SK-N-SH (cell line): Measurements from ENCODE around the gene PLXNA4. TPM values are rescaled to one million over a fixed set of nuclear protein-coding genes. Genes with fewer than 3 reads are reported as not detected.

Experiments
- CTCF ChIA-PET: fragments of 300-600, 350-600 bp; formaldehyde crosslinking; extraction: SDS; loops from one replicate; lab custom pipeline; 2021; lab: Yijun Ruan, JAX
- POLR2A ChIA-PET: fragments of 350-600 bp; sonication (Branson Sonifier 250); formaldehyde crosslinking; extraction: SDS; loops from one replicate; lab custom pipeline; 2020; ENCODE audit warnings: antibody characterized with exemption, inconsistent platforms; lab: Yijun Ruan, JAX
- DNase-seq: peaks from one replicate; pipeline ENCODE4 v3.0.0; 2012
- H2AFZ ChIP-seq: fragments of 200-600 bp; sonication (generic); 2 replicates; pipeline ENCODE4 v1.8.1; 2016; ENCODE audit warnings: antibody characterized with exemption, mild to moderate bottlenecking, low read depth
- H3F3A ChIP-seq: fragments of 200-600 bp; sonication (generic); replicated peaks from 2 replicates; pipeline ENCODE3; 2016; ENCODE audit warnings: antibody characterized with exemption, mild to moderate bottlenecking; ENCODE audit not compliant: insufficient read depth
- H3K27ac ChIP-seq, 2 experiments: fragments of 200-500 bp in 1 of 2; fragments of 200-600 bp in 1 of 2; sonication (Bioruptor generic) in 1 of 2; sonication (generic), shearing (Covaris generic) in 1 of 2; 2 replicates each; pipeline versions ENCODE4 v1.5.1 to v1.6.1; 2014 to 2016; ENCODE audit warnings: low read depth in 2 of 2, inconsistent platforms in 1 of 2, low read length in 1 of 2, mild to moderate bottlenecking in 1 of 2, mixed read lengths in 1 of 2
- H3K27me3 ChIP-seq: fragments of 200-600 bp; sonication (generic), shearing (Covaris generic); 2 replicates; pipeline ENCODE4 v1.6.1; 2016; ENCODE audit warnings: mixed run types; ENCODE audit not compliant: insufficient read depth
- H3K36me3 ChIP-seq, 2 experiments: fragments of 200-500 bp in 1 of 2; fragments of 200-600 bp in 1 of 2; sonication (Bioruptor generic) in 1 of 2; sonication (generic) in 1 of 2; replicated peaks in 1 of 2; 2 replicates each; pipeline versions ENCODE3 to v1.5.1; 2014 to 2016; ENCODE audit warnings: low read length in 1 of 2, mild to moderate bottlenecking in 1 of 2; ENCODE audit not compliant: insufficient read depth in 2 of 2, control insufficient read depth in 1 of 2
- H3K4me1 ChIP-seq, 2 experiments: fragments of 200-500 bp in 1 of 2; fragments of 200-600 bp in 1 of 2; sonication (Bioruptor generic) in 1 of 2; sonication (generic), shearing (Covaris generic) in 1 of 2; 2 replicates each; pipeline versions ENCODE4 v1.5.1 to v1.6.1; 2014 to 2016; ENCODE audit warnings: low read depth in 1 of 2, low read length in 1 of 2, mixed run types in 1 of 2; ENCODE audit not compliant: insufficient read depth in 2 of 2, control insufficient read depth in 1 of 2
- H3K4me2 ChIP-seq: fragments of 200-600 bp; sonication (generic), shearing (Covaris generic); 2 replicates; pipeline ENCODE4 v1.6.1; 2017; ENCODE audit warnings: mixed run types
- H3K4me3 ChIP-seq, 2 experiments: fragments of 200-500 bp in 1 of 2; fragments of 200-600 bp in 1 of 2; sonication (Bioruptor generic) in 1 of 2; sonication (generic), shearing (Covaris generic) in 1 of 2; 2 replicates each; pipeline versions ENCODE4 v1.5.1 to v1.8.1; 2014 to 2016; ENCODE audit warnings: low read depth in 2 of 2, inconsistent platforms in 1 of 2, low read length in 1 of 2, mild to moderate bottlenecking in 1 of 2, mixed read lengths in 1 of 2, moderate library complexity in 1 of 2
- H3K79me2 ChIP-seq: fragments of 200-600 bp; sonication (generic); 2 replicates; pipeline ENCODE4 v1.8.1; 2017; ENCODE audit warnings: mild to moderate bottlenecking; ENCODE audit not compliant: insufficient read depth
- H3K9ac ChIP-seq: fragments of 200-600 bp; sonication (generic); 2 replicates; pipeline ENCODE4 v1.6.1; 2017; ENCODE audit warnings: mixed run types
- H3K9me2 ChIP-seq: fragments of 200-600 bp; sonication (generic); 2 replicates; pipeline ENCODE4 v1.6.1; 2017; ENCODE audit warnings: mixed run types
- H3K9me3 ChIP-seq: fragments of 200-600 bp; sonication (generic); 2 replicates; pipeline ENCODE4 v1.6.1; 2017; ENCODE audit warnings: mixed run types, mild to moderate bottlenecking, moderate library complexity
- H4K20me1 ChIP-seq: fragments of 200-600 bp; sonication (generic); 2 replicates; pipeline ENCODE4 v1.6.1; 2017; ENCODE audit warnings: mild to moderate bottlenecking, mixed run types; ENCODE audit not compliant: insufficient read depth
- CHD2 ChIP-seq: fragments of 150-350 bp; IDR thresholded peaks from 2 replicates; pipeline ENCODE4 v1.6.1; 2018; ENCODE audit warnings: low read length; ENCODE audit not compliant: partially characterized antibody
- ELF1 ChIP-seq: IDR thresholded peaks from 2 replicates; pipeline ENCODE4 v1.4.0; 2012
- FOSL2 ChIP-seq: IDR thresholded peaks from 2 replicates; pipeline ENCODE4 v1.4.0; 2012; ENCODE audit warnings: low read depth, mild to moderate bottlenecking, moderate library complexity, borderline replicate concordance
- FOXM1 ChIP-seq: IDR thresholded peaks from 2 replicates; pipeline ENCODE4 v1.4.0; 2012; ENCODE audit warnings: low read depth, mild to moderate bottlenecking
- GATA2 ChIP-seq: sonication (generic); formaldehyde crosslinking; IDR thresholded peaks from 2 replicates; pipeline ENCODE4 v1.5.0; 2020; ENCODE audit warnings: mild to moderate bottlenecking, missing genetic modification reagents
- MEF2A ChIP-seq: IDR thresholded peaks from 2 replicates; pipeline ENCODE4 v1.4.0; 2012; ENCODE audit warnings: low read depth, borderline replicate concordance
- POLR2AphosphoS5 ChIP-seq: IDR thresholded peaks from 2 replicates; pipeline ENCODE4 v1.6.1; 2012; ENCODE audit warnings: low read depth, low read length
- RAD21 ChIP-seq: IDR thresholded peaks from 2 replicates; pipeline ENCODE4 v1.6.1; 2012; ENCODE audit warnings: mild to moderate bottlenecking, low read length
- RCOR1 ChIP-seq: fragments of 150-350 bp; IDR thresholded peaks from 2 replicates; pipeline ENCODE4 v1.6.1; 2017; ENCODE audit warnings: antibody characterized with exemption, low read length
- SMC3 ChIP-seq: IDR thresholded peaks from 2 replicates; pipeline ENCODE4 v1.6.1; 2012; ENCODE audit warnings: low read depth, low read length, improper control_type of control experiment
- TEAD4 ChIP-seq: IDR thresholded peaks from 2 replicates; pipeline ENCODE4 v1.4.0; 2012; ENCODE audit warnings: mild to moderate bottlenecking, borderline replicate concordance; ENCODE audit not compliant: insufficient read depth
- WGBS: methylation state at CpG from one replicate; pipeline ENCODE4 v1.1.6; 2017; ENCODE audit warnings: low lambda C conversion rate; 5-methylcytosine and 5-hydroxymethylcytosine counted together
- polyA plus RNA-seq, 3 experiments: library from polyadenylated mRNA; depleted of rRNA; stranded (reverse); fragments of >200 nt; gene quantifications; 2 replicates each; pipeline ENCODE4 v1.2.3, GENCODE V29; 2012
- TF ChIP-seq, protein P1 (sequence below): fragments of 200-600 bp; sonication (generic); IDR thresholded peaks from 2 replicates; pipeline ENCODE4 v1.6.1; 2017; ENCODE audit warnings: antibody characterized with exemption, mild to moderate bottlenecking, moderate library complexity
- TF ChIP-seq, protein P2 (sequence below): IDR thresholded peaks from 2 replicates; pipeline ENCODE4; 2012
- TF ChIP-seq, protein P3 (sequence below): IDR thresholded peaks from 2 replicates; pipeline ENCODE4 v1.6.1; 2012; ENCODE audit warnings: mild to moderate bottlenecking, low read depth, low read length, moderate library complexity
- TF ChIP-seq, protein P4 (sequence below): IDR thresholded peaks from 2 replicates; pipeline ENCODE4 v1.4.0; 2012; ENCODE audit warnings: low read depth, borderline replicate concordance

Gene PLXNA4
- polyA plus RNA-seq, 1 of the 3 experiments (the other 2 are of a cell fraction) = 2.4 TPM

- no peak for DNase-seq
- Histone ChIP-seq H3K4me1 (peaks cover 0 to 67% of the 10 kb centered on the region in 2 experiments; a peak in 2 of 4 replicates), H3K4me3 (no peak overlapping the region), H2AFZ (no peak overlapping the region), H3K9me2 (no peaks in the 10 kb centered on the region), H3K4me2 (no peak overlapping the region), H3K9me3 (no peaks in the 10 kb centered on the region), H3K9ac (no peak overlapping the region), H3F3A (no peaks in the 10 kb centered on the region), H4K20me1 (no peaks in the 10 kb centered on the region; the same call in none of the 2 replicates), H3K27me3 (no peaks in the 10 kb centered on the region), H3K27ac (no peak overlapping the region), H3K79me2 (no peaks in the 10 kb centered on the region), H3K36me3 (no peaks in the 10 kb centered on the region)
- TF ChIP-seq TEAD4 = no peak
- TF ChIP-seq, protein P1, sequence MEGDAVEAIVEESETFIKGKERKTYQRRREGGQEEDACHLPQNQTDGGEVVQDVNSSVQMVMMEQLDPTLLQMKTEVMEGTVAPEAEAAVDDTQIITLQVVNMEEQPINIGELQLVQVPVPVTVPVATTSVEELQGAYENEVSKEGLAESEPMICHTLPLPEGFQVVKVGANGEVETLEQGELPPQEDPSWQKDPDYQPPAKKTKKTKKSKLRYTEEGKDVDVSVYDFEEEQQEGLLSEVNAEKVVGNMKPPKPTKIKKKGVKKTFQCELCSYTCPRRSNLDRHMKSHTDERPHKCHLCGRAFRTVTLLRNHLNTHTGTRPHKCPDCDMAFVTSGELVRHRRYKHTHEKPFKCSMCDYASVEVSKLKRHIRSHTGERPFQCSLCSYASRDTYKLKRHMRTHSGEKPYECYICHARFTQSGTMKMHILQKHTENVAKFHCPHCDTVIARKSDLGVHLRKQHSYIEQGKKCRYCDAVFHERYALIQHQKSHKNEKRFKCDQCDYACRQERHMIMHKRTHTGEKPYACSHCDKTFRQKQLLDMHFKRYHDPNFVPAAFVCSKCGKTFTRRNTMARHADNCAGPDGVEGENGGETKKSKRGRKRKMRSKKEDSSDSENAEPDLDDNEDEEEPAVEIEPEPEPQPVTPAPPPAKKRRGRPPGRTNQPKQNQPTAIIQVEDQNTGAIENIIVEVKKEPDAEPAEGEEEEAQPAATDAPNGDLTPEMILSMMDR = no peak
- no peak for TF ChIP-seq GATA2 (CRISPR knock-in tag)
- TF ChIP-seq ELF1 = no peak
- no peak for TF ChIP-seq CHD2
- TF ChIP-seq, protein P2, sequence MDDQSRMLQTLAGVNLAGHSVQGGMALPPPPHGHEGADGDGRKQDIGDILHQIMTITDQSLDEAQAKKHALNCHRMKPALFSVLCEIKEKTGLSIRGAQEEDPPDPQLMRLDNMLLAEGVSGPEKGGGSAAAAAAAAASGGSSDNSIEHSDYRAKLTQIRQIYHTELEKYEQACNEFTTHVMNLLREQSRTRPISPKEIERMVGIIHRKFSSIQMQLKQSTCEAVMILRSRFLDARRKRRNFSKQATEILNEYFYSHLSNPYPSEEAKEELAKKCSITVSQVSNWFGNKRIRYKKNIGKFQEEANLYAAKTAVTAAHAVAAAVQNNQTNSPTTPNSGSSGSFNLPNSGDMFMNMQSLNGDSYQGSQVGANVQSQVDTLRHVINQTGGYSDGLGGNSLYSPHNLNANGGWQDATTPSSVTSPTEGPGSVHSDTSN = no peak
- CTCF ChIA-PET = interaction anchor here (1.0 to 2.4 kb wide), 5 partner anchors 11 to 183 kb away, joined by 3 to 6 read pairs (median 4); no protein-coding TSS in a partner anchor
- 67% methylated on average over 7 of the region's 7 CpGs for WGBS
- POLR2A ChIA-PET = no interaction called here
These were observed 74.3 kb downstream of the PLXNA4 start for GRCh38 chr7:132501956-132502355.

GRCh38 chr7:132500727-132501440 is 75.4 kb downstream of the PLXNA4 start:
- H3K4me3 ChIP-seq = no peak overlapping the region
- H3K9ac ChIP-seq = no peak overlapping the region
- no peaks in the 10 kb centered on the region for H3K9me3 ChIP-seq
- H3K27me3 ChIP-seq = no peaks in the 10 kb centered on the region
- WGBS = 69% methylated on average over 10 of the region's 10 CpGs
- peak; percentile 43 for DNase-seq
- H3K9me2 ChIP-seq = no peaks in the 10 kb centered on the region
- H3K27ac ChIP-seq = no peak overlapping the region; a peak in 1 of 4 replicates
- H3K79me2 ChIP-seq = no peaks in the 10 kb centered on the region
- no peaks in the 10 kb centered on the region for H3K36me3 ChIP-seq
- POLR2A ChIA-PET = no interaction called here
- H3F3A ChIP-seq = no peaks in the 10 kb centered on the region
- TF ChIP-seq MEF2A (no peak), FOXM1 (no peak), POLR2AphosphoS5 (no peak), RAD21 (peak; percentile 61), FOSL2 (no peak), RCOR1 (0 out of 2 replicates have a peak, but pooled peaks have one; percentile 37), SMC3 (peak; percentile 52)
- TF ChIP-seq, protein P3, sequence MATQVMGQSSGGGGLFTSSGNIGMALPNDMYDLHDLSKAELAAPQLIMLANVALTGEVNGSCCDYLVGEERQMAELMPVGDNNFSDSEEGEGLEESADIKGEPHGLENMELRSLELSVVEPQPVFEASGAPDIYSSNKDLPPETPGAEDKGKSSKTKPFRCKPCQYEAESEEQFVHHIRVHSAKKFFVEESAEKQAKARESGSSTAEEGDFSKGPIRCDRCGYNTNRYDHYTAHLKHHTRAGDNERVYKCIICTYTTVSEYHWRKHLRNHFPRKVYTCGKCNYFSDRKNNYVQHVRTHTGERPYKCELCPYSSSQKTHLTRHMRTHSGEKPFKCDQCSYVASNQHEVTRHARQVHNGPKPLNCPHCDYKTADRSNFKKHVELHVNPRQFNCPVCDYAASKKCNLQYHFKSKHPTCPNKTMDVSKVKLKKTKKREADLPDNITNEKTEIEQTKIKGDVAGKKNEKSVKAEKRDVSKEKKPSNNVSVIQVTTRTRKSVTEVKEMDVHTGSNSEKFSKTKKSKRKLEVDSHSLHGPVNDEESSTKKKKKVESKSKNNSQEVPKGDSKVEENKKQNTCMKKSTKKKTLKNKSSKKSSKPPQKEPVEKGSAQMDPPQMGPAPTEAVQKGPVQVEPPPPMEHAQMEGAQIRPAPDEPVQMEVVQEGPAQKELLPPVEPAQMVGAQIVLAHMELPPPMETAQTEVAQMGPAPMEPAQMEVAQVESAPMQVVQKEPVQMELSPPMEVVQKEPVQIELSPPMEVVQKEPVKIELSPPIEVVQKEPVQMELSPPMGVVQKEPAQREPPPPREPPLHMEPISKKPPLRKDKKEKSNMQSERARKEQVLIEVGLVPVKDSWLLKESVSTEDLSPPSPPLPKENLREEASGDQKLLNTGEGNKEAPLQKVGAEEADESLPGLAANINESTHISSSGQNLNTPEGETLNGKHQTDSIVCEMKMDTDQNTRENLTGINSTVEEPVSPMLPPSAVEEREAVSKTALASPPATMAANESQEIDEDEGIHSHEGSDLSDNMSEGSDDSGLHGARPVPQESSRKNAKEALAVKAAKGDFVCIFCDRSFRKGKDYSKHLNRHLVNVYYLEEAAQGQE = no peak
- TF ChIP-seq, protein P1 = peak; percentile 57
- TF ChIP-seq, protein P4, sequence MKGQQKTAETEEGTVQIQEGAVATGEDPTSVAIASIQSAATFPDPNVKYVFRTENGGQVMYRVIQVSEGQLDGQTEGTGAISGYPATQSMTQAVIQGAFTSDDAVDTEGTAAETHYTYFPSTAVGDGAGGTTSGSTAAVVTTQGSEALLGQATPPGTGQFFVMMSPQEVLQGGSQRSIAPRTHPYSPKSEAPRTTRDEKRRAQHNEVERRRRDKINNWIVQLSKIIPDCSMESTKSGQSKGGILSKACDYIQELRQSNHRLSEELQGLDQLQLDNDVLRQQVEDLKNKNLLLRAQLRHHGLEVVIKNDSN = no peak
- TF ChIP-seq, all 33 proteins: peak for 4
- Histone ChIP-seq H2AFZ (no peak overlapping the region), H4K20me1 (no peaks in the 10 kb centered on the region; the same call in 1 of the 2 replicates), H3K4me1 (peaks cover 0 to 72% of the 10 kb centered on the region in 2 experiments; a peak in 2 of 4 replicates), H3K4me2 (no peak overlapping the region)
- CTCF ChIA-PET = interaction anchor here (0.7 to 3.2 kb wide), 9 partner anchors 15 to 182 kb away, joined by 3 to 14 read pairs (median 3); no protein-coding TSS in a partner anchor
